K562 (cell line): ENCODE measurements around the gene MRPL40. TPM values are rescaled to one million over a fixed set of nuclear protein-coding genes. Genes with fewer than 3 reads are reported as not detected.
A peak's percentile ranks its signal among the peaks of the same experiment; 100 is the strongest.

Experiments used
- CHD1 ChIP-seq: fragments of 200-600 bp; sonication (generic); IDR thresholded peaks from one replicate; pipeline ENCODE4 v1.6.1; 2012; ENCODE audit warnings: mild to moderate bottlenecking, moderate library complexity, low read length, inconsistent platforms
- EHMT2 ChIP-seq: fragments of 450-650 bp; IDR thresholded peaks from 2 replicates; pipeline ENCODE4 v1.6.1; 2018; ENCODE audit warnings: antibody characterized with exemption
- ELF4 ChIP-seq: fragments of 450-650 bp; formaldehyde crosslinking; IDR thresholded peaks from 2 replicates; pipeline ENCODE4 v1.4.0; 2022; ENCODE audit warnings: missing genetic modification characterization
- FOXK1 ChIP-seq: sonication (generic); formaldehyde crosslinking; IDR thresholded peaks from 2 replicates; pipeline ENCODE4 v1.8.0; 2022; ENCODE audit warnings: missing genetic modification reagents, mild to moderate bottlenecking, borderline replicate concordance
- GATA2 ChIP-seq: sonication (generic); formaldehyde crosslinking; IDR thresholded peaks from 2 replicates; pipeline ENCODE4 v1.4.0; 2020; ENCODE audit warnings: mild to moderate bottlenecking, missing genetic modification reagents
- HDAC1 ChIP-seq, 2 experiments: fragments of 450-650 bp; IDR thresholded peaks; 2 replicates each; pipeline ENCODE4 v1.6.1; 2016 to 2017; ENCODE audit warnings: inconsistent platforms in 1 of 2, mild to moderate bottlenecking in 1 of 2, moderate library complexity in 1 of 2
- KDM4B ChIP-seq, 2 experiments: fragments of 450-650 bp in 1 of 2; sonication (generic) in 1 of 2; IDR thresholded peaks; 2 replicates each; pipeline ENCODE4 v1.6.1; 2016 to 2017; ENCODE audit warnings: borderline replicate concordance in 2 of 2, antibody characterized with exemption in 1 of 2, low read depth in 1 of 2, mild to moderate bottlenecking in 1 of 2
- RBM39 ChIP-seq: fragments of 200-400 bp; formaldehyde crosslinking; optimal IDR thresholded peaks from 2 replicates; pipeline ENCODE3; 2018; ENCODE audit warnings: low read depth, low read length
- SIRT6 ChIP-seq: IDR thresholded peaks from one replicate; pipeline ENCODE4 v1.6.1; 2012; ENCODE audit warnings: low read depth, mild to moderate bottlenecking, control low read depth, inconsistent platforms, low read length, moderate library complexity
- SMAD4 ChIP-seq: fragments of 250-450 bp; sonication (Bioruptor Pico); conservative IDR thresholded peaks from 2 replicates; pipeline ENCODE4 v1.8.0; 2021; ENCODE audit warnings: inconsistent platforms, mild to moderate bottlenecking, moderate library complexity
- SOX6 ChIP-seq: fragments of 450-650 bp; IDR thresholded peaks from 2 replicates; pipeline ENCODE4 v1.6.1; 2014; ENCODE audit warnings: mild to moderate bottlenecking
- ZKSCAN3 ChIP-seq: fragments of 250-450 bp; sonication (Bioruptor Pico); IDR thresholded peaks from 2 replicates; pipeline ENCODE4 v1.4.0; 2020
- ZNF140 ChIP-seq: fragments of 250-450 bp; sonication (Bioruptor Pico); IDR thresholded peaks from 2 replicates; pipeline ENCODE4 v1.8.0; 2021; ENCODE audit warnings: moderate library complexity, mild to moderate bottlenecking, inconsistent platforms
- polyA plus RNA-seq, 8 experiments: library from polyadenylated mRNA; depleted of rRNA in 4 of 8; stranded (reverse) in 5 of 8; unstranded in 3 of 8; fragments of >200 nt; fragmentation: Nextera tagmentation in 2 of 8; fragmentation: Illumina TruSeq in 1 of 8; extraction: Ambion mirVana in 2 of 8; extraction: Trizol in 1 of 8; gene quantifications; 2 replicates each; pipeline versions ENCODE4 v1.2.1 to v1.2.3, GENCODE V29; 2011 to 2014; ENCODE audit warnings: inconsistent platforms in 1 of 8, missing spikeins in 1 of 8
- total RNA-seq, 7 experiments: library from RNA; depleted of rRNA in 6 of 7; stranded (reverse); fragments of >200 nt in 6 of 7; fragmentation: Illumina TruSeq in 2 of 7; extraction: Trizol in 2 of 7; gene quantifications; 2 replicates each; pipeline versions ENCODE4 v1.2.1 to v1.2.3, GENCODE V29; 2011 to 2021; ENCODE audit warnings: low replicate concordance in 1 of 7
- TF ChIP-seq, protein P1 (sequence below): fragments of 250-450 bp; sonication (Bioruptor Pico); IDR thresholded peaks from 2 replicates; pipeline ENCODE4 v1.4.0; 2020; ENCODE audit warnings: borderline replicate concordance
- TF ChIP-seq, protein P2 (sequence below): sonication (generic); formaldehyde crosslinking; IDR thresholded peaks from 2 replicates; pipeline ENCODE4 v1.8.1; 2023; ENCODE audit warnings: missing genetic modification reagents, mild to moderate bottlenecking, borderline replicate concordance
- TF ChIP-seq, protein P3 (sequence below): fragments of 450-650 bp; formaldehyde crosslinking; IDR thresholded peaks from 2 replicates; pipeline ENCODE4 v1.4.0; 2022; ENCODE audit warnings: missing genetic modification characterization
- TF ChIP-seq, protein P4 (sequence below): fragments of 450-650 bp; IDR thresholded peaks from 2 replicates; pipeline ENCODE4 v1.7.1; 2018; ENCODE audit warnings: mild to moderate bottlenecking, low read depth; ENCODE audit not compliant: partially characterized antibody

Gene MRPL40
- total and polyA plus RNA-seq, 9 of the 15 experiments (the other 6 are each of a cell fraction or from before 2014, with no cell fraction given) = 132 to 652 (median 208) TPM

DNA sequence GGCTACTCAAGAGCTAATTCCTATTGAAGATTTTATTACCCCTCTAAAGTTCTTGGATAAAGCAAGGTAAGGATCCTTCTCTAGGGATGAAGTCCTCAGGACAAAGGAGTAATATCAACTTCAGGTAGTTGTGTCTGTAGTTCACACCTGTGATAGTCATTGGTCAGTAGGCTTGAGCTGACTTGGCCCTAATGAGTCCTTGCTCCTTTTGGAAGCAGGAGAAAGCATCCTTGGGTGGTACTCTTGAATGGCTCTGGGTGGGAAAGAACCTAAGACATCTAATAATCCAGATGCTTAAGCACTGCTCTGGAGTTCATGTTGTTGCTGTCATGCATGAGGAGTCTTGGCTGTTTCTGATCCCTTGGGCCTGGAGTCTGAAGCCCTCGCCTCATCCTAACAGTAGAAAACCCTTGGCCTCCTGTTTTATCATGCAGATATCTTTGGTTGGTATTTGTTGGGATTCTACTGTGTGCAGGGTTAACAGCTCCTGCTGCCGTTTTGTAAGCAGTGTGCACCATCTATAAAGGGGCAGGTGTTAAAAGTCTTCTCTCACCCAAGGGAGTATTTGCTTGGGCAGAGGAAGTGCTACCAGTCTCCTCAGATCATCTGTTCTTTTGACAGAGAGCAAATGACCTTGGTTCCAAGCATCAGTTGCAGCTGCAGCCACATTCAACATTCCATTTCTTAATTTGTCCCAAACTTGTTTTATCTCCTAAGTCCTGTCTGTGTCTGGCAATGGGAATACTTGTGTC, 2.7 kb downstream of the MRPL40 start (continued):
- TF ChIP-seq, protein P1, sequence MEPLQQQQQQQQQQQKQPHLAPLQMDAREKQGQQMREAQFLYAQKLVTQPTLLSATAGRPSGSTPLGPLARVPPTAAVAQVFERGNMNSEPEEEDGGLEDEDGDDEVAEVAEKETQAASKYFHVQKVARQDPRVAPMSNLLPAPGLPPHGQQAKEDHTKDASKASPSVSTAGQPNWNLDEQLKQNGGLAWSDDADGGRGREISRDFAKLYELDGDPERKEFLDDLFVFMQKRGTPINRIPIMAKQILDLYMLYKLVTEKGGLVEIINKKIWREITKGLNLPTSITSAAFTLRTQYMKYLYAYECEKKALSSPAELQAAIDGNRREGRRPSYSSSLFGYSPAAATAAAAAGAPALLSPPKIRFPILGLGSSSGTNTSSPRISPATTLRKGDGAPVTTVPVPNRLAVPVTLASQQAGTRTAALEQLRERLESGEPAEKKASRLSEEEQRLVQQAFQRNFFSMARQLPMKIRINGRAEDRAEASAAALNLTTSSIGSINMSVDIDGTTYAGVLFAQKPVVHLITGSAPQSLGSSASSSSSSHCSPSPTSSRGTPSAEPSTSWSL (CRISPR knock-in tag) = peak; percentile 7; the same call in 1 of the 2 replicates
- TF ChIP-seq SIRT6 (peak; percentile 75), ZNF140 (CRISPR knock-in tag) (no peak), FOXK1 (no peak), CHD1 (peak; percentile 56), SMAD4 (CRISPR knock-in tag) (no peak), SOX6 (no peak), GATA2 (no peak), ELF4 (no peak), RBM39 (no peak), HDAC1 (IDR thresholded peaks at IDR 0.05) (no peak), ZKSCAN3 (CRISPR knock-in tag) (no peak), EHMT2 (no peak), KDM4B (IDR thresholded peaks at IDR 0.05; ENCODE audit: borderline replicate concordance in 2 of 2, low read depth in 1 of 2) (no peak)
- TF ChIP-seq, protein P2, sequence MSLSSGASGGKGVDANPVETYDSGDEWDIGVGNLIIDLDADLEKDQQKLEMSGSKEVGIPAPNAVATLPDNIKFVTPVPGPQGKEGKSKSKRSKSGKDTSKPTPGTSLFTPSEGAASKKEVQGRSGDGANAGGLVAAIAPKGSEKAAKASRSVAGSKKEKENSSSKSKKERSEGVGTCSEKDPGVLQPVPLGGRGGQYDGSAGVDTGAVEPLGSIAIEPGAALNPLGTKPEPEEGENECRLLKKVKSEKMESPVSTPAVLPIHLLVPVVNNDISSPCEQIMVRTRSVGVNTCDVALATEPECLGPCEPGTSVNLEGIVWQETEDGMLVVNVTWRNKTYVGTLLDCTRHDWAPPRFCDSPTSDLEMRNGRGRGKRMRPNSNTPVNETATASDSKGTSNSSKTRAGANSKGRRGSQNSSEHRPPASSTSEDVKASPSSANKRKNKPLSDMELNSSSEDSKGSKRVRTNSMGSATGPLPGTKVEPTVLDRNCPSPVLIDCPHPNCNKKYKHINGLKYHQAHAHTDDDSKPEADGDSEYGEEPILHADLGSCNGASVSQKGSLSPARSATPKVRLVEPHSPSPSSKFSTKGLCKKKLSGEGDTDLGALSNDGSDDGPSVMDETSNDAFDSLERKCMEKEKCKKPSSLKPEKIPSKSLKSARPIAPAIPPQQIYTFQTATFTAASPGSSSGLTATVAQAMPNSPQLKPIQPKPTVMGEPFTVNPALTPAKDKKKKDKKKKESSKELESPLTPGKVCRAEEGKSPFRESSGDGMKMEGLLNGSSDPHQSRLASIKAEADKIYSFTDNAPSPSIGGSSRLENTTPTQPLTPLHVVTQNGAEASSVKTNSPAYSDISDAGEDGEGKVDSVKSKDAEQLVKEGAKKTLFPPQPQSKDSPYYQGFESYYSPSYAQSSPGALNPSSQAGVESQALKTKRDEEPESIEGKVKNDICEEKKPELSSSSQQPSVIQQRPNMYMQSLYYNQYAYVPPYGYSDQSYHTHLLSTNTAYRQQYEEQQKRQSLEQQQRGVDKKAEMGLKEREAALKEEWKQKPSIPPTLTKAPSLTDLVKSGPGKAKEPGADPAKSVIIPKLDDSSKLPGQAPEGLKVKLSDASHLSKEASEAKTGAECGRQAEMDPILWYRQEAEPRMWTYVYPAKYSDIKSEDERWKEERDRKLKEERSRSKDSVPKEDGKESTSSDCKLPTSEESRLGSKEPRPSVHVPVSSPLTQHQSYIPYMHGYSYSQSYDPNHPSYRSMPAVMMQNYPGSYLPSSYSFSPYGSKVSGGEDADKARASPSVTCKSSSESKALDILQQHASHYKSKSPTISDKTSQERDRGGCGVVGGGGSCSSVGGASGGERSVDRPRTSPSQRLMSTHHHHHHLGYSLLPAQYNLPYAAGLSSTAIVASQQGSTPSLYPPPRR = no peak
- TF ChIP-seq, protein P3, sequence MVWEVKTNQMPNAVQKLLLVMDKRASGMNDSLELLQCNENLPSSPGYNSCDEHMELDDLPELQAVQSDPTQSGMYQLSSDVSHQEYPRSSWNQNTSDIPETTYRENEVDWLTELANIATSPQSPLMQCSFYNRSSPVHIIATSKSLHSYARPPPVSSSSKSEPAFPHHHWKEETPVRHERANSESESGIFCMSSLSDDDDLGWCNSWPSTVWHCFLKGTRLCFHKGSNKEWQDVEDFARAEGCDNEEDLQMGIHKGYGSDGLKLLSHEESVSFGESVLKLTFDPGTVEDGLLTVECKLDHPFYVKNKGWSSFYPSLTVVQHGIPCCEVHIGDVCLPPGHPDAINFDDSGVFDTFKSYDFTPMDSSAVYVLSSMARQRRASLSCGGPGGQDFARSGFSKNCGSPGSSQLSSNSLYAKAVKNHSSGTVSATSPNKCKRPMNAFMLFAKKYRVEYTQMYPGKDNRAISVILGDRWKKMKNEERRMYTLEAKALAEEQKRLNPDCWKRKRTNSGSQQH (CRISPR knock-in tag) = no peak
- TF ChIP-seq, protein P4, sequence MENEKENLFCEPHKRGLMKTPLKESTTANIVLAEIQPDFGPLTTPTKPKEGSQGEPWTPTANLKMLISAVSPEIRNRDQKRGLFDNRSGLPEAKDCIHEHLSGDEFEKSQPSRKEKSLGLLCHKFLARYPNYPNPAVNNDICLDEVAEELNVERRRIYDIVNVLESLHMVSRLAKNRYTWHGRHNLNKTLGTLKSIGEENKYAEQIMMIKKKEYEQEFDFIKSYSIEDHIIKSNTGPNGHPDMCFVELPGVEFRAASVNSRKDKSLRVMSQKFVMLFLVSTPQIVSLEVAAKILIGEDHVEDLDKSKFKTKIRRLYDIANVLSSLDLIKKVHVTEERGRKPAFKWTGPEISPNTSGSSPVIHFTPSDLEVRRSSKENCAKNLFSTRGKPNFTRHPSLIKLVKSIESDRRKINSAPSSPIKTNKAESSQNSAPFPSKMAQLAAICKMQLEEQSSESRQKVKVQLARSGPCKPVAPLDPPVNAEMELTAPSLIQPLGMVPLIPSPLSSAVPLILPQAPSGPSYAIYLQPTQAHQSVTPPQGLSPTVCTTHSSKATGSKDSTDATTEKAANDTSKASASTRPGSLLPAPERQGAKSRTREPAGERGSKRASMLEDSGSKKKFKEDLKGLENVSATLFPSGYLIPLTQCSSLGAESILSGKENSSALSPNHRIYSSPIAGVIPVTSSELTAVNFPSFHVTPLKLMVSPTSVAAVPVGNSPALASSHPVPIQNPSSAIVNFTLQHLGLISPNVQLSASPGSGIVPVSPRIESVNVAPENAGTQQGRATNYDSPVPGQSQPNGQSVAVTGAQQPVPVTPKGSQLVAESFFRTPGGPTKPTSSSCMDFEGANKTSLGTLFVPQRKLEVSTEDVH = no peak
